Testis (tissue), 2 donors: ENCODE results near the gene ATP6V0A4.

ENCODE experiments used
- POLR2A ChIP-seq: fragments of 450-650 bp; IDR thresholded peaks from one replicate; pipeline ENCODE4 v1.6.1; 2017; ENCODE audit warnings: antibody characterized with exemption, mild to moderate bottlenecking, moderate library complexity
- TF ChIP-seq, protein P1 (sequence below), 3 experiments: fragments of 450-650 bp in 2 of 3; fragments of 200-600 bp in 1 of 3; sonication (generic) in 1 of 3; IDR thresholded peaks; one replicate each; pipeline ENCODE4 v1.5.1; 2016 to 2019; ENCODE audit warnings: antibody characterized with exemption in 3 of 3, mild to moderate bottlenecking in 2 of 3, moderate library complexity in 1 of 3

GRCh38 chr7:138701537-138701923 is 96.5 kb downstream of the ATP6V0A4 start:
- TF ChIP-seq, protein P1, sequence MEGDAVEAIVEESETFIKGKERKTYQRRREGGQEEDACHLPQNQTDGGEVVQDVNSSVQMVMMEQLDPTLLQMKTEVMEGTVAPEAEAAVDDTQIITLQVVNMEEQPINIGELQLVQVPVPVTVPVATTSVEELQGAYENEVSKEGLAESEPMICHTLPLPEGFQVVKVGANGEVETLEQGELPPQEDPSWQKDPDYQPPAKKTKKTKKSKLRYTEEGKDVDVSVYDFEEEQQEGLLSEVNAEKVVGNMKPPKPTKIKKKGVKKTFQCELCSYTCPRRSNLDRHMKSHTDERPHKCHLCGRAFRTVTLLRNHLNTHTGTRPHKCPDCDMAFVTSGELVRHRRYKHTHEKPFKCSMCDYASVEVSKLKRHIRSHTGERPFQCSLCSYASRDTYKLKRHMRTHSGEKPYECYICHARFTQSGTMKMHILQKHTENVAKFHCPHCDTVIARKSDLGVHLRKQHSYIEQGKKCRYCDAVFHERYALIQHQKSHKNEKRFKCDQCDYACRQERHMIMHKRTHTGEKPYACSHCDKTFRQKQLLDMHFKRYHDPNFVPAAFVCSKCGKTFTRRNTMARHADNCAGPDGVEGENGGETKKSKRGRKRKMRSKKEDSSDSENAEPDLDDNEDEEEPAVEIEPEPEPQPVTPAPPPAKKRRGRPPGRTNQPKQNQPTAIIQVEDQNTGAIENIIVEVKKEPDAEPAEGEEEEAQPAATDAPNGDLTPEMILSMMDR (IDR thresholded peaks at IDR 0.05) = no peak
- no peak for TF ChIP-seq POLR2A
